ENCODE data around the gene TRIM42.

Gene TRIM42

DNA sequence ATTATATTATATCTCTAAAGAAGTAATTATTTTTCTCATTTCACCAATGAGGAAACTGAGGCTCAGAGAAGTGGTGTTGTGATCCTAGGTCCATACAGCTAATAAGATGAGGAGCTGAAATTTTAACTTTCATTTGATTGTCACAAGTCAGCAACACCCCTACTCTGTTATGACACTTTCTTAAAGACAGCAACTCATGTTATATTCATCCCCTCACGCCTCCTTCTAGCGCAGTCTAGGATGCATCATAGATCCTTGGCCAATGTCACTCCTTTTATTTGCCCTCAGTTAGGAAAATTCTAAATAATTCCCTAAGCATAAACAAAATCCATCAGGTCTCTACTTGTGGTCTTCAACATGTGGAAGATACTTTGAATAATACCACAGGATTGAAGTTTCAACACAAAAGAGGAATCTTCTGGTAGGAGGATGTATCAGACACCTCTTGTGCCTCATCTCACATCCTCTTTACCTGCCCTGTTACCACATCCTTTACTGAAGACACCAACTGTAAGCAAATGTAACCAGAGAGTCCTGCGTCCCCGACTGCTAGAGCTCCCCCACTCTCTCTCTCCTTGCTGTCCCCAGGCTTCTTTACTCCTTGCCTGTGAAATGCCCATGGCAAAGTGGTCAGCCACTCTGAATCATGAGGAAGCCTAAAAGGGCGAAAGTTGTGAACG lies 53.7 kb downstream of the TRIM42 start:
- TF ChIP-seq HDGF (IDR thresholded peaks at IDR 0.05; ENCODE audit: borderline replicate concordance), result no peak
- no peak for DNase-seq (ENCODE audit: extremely low spot score)
- CTCF ChIA-PET, result no interaction called here
- POLR2A ChIA-PET, result no interaction called here

DNA sequence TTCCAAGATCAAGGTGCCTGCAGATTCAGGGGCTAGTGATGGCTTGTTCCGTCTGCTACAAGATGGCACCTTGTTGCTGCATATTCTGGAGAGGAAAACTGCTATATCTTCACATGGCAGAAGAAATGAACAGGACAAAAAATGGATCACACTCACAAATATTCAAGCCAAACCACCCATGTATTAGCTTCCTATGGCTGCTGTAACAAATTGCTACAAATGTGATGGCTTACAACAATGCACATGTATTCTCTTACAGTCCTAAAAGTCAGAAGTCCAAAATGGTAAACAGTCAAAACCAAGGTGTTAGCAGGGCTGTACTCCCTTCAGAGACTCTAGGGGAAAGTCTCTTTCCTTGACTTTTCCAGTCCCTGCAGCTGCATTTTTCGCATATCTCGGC lies 55.8 kb downstream of the TRIM42 start:
- ChIA-PET POLR2A (no interaction called here), CTCF (no interaction called here)
- DNase-seq (ENCODE audit: extremely low spot score), result no peak
- no peak for TF ChIP-seq ZNF384 (IDR thresholded peaks at IDR 0.05)
- TF ChIP-seq FOXK2 (IDR thresholded peaks at IDR 0.05), result no peak
- no peak for TF ChIP-seq BHLHE40 (IDR thresholded peaks at IDR 0.05; ENCODE audit: borderline replicate concordance)
- no peak for TF ChIP-seq CTBP1 (IDR thresholded peaks at IDR 0.05; ENCODE audit: borderline replicate concordance)
- no peak for TF ChIP-seq HDGF (IDR thresholded peaks at IDR 0.05; ENCODE audit: borderline replicate concordance)

- ChIA-PET POLR2A (no interaction called here), CTCF (no interaction called here)
- TF ChIP-seq ELF4 (IDR thresholded peaks at IDR 0.05) (no peak), NFRKB (IDR thresholded peaks at IDR 0.05) (no peak), SP1 (IDR thresholded peaks at IDR 0.05) (no peak), ZNF384 (IDR thresholded peaks at IDR 0.05) (no peak), BHLHE40 (IDR thresholded peaks at IDR 0.05; ENCODE audit: borderline replicate concordance) (no peak), SUZ12 (IDR thresholded peaks at IDR 0.05) (no peak), TARDBP (IDR thresholded peaks at IDR 0.05) (no peak), L3MBTL2 (conservative IDR thresholded peaks at IDR 0.05) (no peak)
- DNase-seq (ENCODE audit: extremely low spot score), result peak; percentile 39
Measured at GRCh38 chr3:140736863-140737460, 59.1 kb downstream of the TRIM42 start.

- CTCF ChIA-PET, result no interaction called here
- POLR2A ChIA-PET, result no interaction called here
- DNase-seq (ENCODE audit: extremely low spot score), result no peak
- TF ChIP-seq TARDBP (IDR thresholded peaks at IDR 0.05), result no peak
- TF ChIP-seq ARNT (IDR thresholded peaks at IDR 0.05), result no peak
- TF ChIP-seq ELF4 (IDR thresholded peaks at IDR 0.05), result no peak
- TF ChIP-seq SP1 (IDR thresholded peaks at IDR 0.05), result no peak
- TF ChIP-seq HDGF (IDR thresholded peaks at IDR 0.05; ENCODE audit: borderline replicate concordance), result no peak
Measured at GRCh38 chr3:140742116-140742515, 64.3 kb downstream of the TRIM42 start.

DNA sequence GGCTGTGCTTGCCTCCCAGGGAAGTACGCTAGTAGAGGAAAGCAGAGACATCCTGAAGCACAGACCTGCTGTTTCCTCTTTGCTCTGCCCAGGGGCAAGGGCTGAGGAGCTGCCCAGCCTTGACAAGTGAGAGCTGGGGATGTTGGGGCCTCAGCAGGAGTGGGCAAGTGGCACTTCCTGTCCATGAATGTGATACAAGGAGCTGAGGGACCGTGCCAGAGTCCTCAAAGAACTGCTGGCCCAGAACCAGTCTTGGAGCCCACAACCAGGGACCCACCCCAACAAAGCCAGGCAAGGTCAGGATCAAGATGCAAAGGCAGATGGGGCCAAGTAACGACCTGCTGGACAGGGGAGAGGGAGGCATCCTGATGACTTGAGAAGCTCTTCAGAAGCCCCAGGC lies 70.3 kb downstream of the TRIM42 start:
- CTCF ChIA-PET, result no interaction called here
- no peak for DNase-seq (ENCODE audit: extremely low spot score)
- no peak for TF ChIP-seq BHLHE40 (IDR thresholded peaks at IDR 0.05; ENCODE audit: borderline replicate concordance)
- no peak for TF ChIP-seq FOXM1 (IDR thresholded peaks at IDR 0.05; ENCODE audit: borderline replicate concordance)
- no peak for TF ChIP-seq PKNOX1 (IDR thresholded peaks at IDR 0.05)
- TF ChIP-seq HDGF (IDR thresholded peaks at IDR 0.05; ENCODE audit: borderline replicate concordance), result no peak
- no peak for TF ChIP-seq SUZ12 (IDR thresholded peaks at IDR 0.05)
- TF ChIP-seq NFRKB (IDR thresholded peaks at IDR 0.05), result no peak
- no peak for TF ChIP-seq CTBP1 (IDR thresholded peaks at IDR 0.05; ENCODE audit: borderline replicate concordance)
- no peak for TF ChIP-seq L3MBTL2 (conservative IDR thresholded peaks at IDR 0.05)
- no peak for TF ChIP-seq SP1 (IDR thresholded peaks at IDR 0.05)
- TF ChIP-seq FOXA1 (IDR thresholded peaks at IDR 0.05), result no peak
- TF ChIP-seq ARNT (IDR thresholded peaks at IDR 0.05), result no peak
- TF ChIP-seq ELF4 (IDR thresholded peaks at IDR 0.05), result no peak
- TF ChIP-seq FOXK2 (IDR thresholded peaks at IDR 0.05), result no peak
- no peak for TF ChIP-seq TARDBP (IDR thresholded peaks at IDR 0.05)
- no peak for TF ChIP-seq ZNF384 (IDR thresholded peaks at IDR 0.05)
- TF ChIP-seq LEF1 (IDR thresholded peaks at IDR 0.05; ENCODE audit: borderline replicate concordance), result no peak
- POLR2A ChIA-PET, result no interaction called here

DNA sequence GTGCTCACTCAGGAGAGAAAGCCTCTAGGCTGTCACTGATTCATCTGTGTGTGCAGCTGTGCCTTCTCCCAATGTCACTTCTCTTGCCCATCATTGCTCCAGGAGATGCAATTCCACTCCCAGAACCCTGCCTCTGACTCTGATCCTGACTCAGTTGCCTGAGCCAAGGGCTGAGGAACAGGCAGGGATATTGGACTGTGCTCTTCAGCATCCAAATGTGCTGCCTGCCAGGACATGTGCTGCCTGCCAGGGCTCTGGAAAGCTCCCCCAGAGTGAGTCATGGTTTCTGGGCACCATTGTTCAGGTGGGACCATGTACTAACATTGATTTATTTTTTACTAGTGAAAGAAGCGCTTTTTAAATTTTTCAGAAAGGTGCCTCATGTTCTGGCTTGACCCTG lies 71.0 kb downstream of the TRIM42 start:
- TF ChIP-seq ARNT (IDR thresholded peaks at IDR 0.05) (no peak), SP1 (IDR thresholded peaks at IDR 0.05) (no peak), CTBP1 (IDR thresholded peaks at IDR 0.05; ENCODE audit: borderline replicate concordance) (no peak)
- no peak for DNase-seq (ENCODE audit: extremely low spot score)
- CTCF ChIA-PET, result no interaction called here
- POLR2A ChIA-PET, result no interaction called here

Measured in HEK293T (cell line).